GM23338 (cell line): ENCODE results near the gene PLA2R1. TPM values are rescaled to one million over a fixed set of nuclear protein-coding genes. Genes with fewer than 3 reads are reported as not detected.

ENCODE experiments used
- ATAC-seq: fragments of 200-7000 bp; cut with Tn5 transposase; 3 replicates; pipeline ENCODE4 v1.9.1; 2020
- DNase-seq: peaks from one replicate; pipeline ENCODE4 v3.0.0-alpha.2; 2015; ENCODE audit warnings: low spot score
- H2AFZ ChIP-seq: fragments of 200-600 bp; sonication (generic); 2 replicates; pipeline ENCODE4 v1.8.0; 2016; ENCODE audit warnings: antibody characterized with exemption, mild to moderate bottlenecking, moderate library complexity
- H3F3A ChIP-seq: fragments of 200-600 bp; sonication (generic); replicated peaks from 2 replicates; pipeline ENCODE4 v1.8.0; 2017; ENCODE audit warnings: antibody characterized with exemption, mixed run types, low read depth
- H3K27ac ChIP-seq: fragments of 200-600 bp; sonication (generic); 2 replicates; pipeline ENCODE4 v1.6.1; 2016; ENCODE audit warnings: low read depth
- H3K27me3 ChIP-seq: fragments of 200-600 bp; sonication (generic); 2 replicates; pipeline ENCODE4 v1.8.0; 2016; ENCODE audit warnings: mild to moderate bottlenecking, mixed run types, moderate library complexity; ENCODE audit not compliant: insufficient read depth
- H3K36me3 ChIP-seq: fragments of 200-600 bp; sonication (generic); 2 replicates; pipeline ENCODE4 v1.8.0; 2016; ENCODE audit warnings: mild to moderate bottlenecking; ENCODE audit not compliant: insufficient read depth
- H3K4me1 ChIP-seq: fragments of 200-600 bp; sonication (generic); 2 replicates; pipeline ENCODE4 v1.8.0; 2016; ENCODE audit warnings: mild to moderate bottlenecking, moderate library complexity; ENCODE audit not compliant: insufficient read depth
- H3K4me2 ChIP-seq: fragments of 200-600 bp; sonication (generic); 2 replicates; pipeline ENCODE4 v1.7.1; 2017; ENCODE audit warnings: mixed run types
- H3K4me3 ChIP-seq: fragments of 200-600 bp; sonication (generic); 2 replicates; pipeline ENCODE4 v1.6.1; 2016; ENCODE audit warnings: mixed run types
- H3K79me2 ChIP-seq: fragments of 200-600 bp; sonication (generic); replicated peaks from 2 replicates; pipeline ENCODE4 v1.8.0; 2017; ENCODE audit warnings: mild to moderate bottlenecking; ENCODE audit not compliant: insufficient read depth
- H3K9me2 ChIP-seq: fragments of 200-600 bp; sonication (generic); 2 replicates; pipeline ENCODE4 v1.8.0; 2017; ENCODE audit not compliant: insufficient read depth
- H4K20me1 ChIP-seq: fragments of 200-600 bp; sonication (generic); replicated peaks from 2 replicates; pipeline ENCODE4 v1.8.0; 2017; ENCODE audit warnings: mild to moderate bottlenecking; ENCODE audit not compliant: insufficient read depth
- H3K27ac Mint-ChIP-seq: 2 replicates; pipeline ENCODE4 v1.8.0; 2020; ENCODE audit warnings: inconsistent platforms, mild to moderate bottlenecking, moderate library complexity, mixed read lengths
- H3K27me3 Mint-ChIP-seq: 3 replicates; pipeline ENCODE4 v1.8.0; 2022; ENCODE audit warnings: low read depth, mild to moderate bottlenecking, moderate library complexity, mixed read lengths, inconsistent platforms; ENCODE audit not compliant: insufficient read depth, poor library complexity
- H3K36me3 Mint-ChIP-seq: 3 replicates; pipeline ENCODE4 v1.8.0; 2021; ENCODE audit warnings: low read depth, mild to moderate bottlenecking, inconsistent platforms, moderate library complexity, mixed read lengths
- H3K4me1 Mint-ChIP-seq: 3 replicates; pipeline ENCODE4 v1.8.0; 2020; ENCODE audit warnings: mild to moderate bottlenecking, inconsistent platforms, mixed read lengths
- H3K4me3 Mint-ChIP-seq: 3 replicates; pipeline ENCODE4 v1.8.0; 2021; ENCODE audit warnings: moderate library complexity, mild to moderate bottlenecking, inconsistent platforms, mixed read lengths
- H3K9me3 Mint-ChIP-seq: 3 replicates; pipeline ENCODE4 v1.8.0; 2020; ENCODE audit warnings: moderate library complexity, mild to moderate bottlenecking, inconsistent platforms, mixed read lengths
- CREB1 ChIP-seq: fragments of 250-450 bp; sonication (Bioruptor Pico); IDR thresholded peaks from 2 replicates; pipeline ENCODE4 v1.5.0; 2020; ENCODE audit warnings: low read depth, mild to moderate bottlenecking, moderate library complexity
- CTCF ChIP-seq, 2 experiments: fragments of 200-600 bp in 1 of 2; sonication (generic) in 1 of 2; conservative IDR thresholded peaks; 2 replicates each; pipeline versions ENCODE4 v1.5.1 to v1.6.1; 2016 to 2017; ENCODE audit warnings: antibody characterized with exemption in 2 of 2, low read depth in 2 of 2, mild to moderate bottlenecking in 2 of 2, moderate library complexity in 1 of 2
- ETS1 ChIP-seq: IDR thresholded peaks from 2 replicates; pipeline ENCODE4 v1.6.1; 2016; ENCODE audit warnings: antibody characterized with exemption
- EZH2 ChIP-seq: fragments of 200-600 bp; sonication (generic); IDR thresholded peaks from one replicate; pipeline ENCODE4 v1.8.0; 2017; ENCODE audit warnings: antibody characterized with exemption, mild to moderate bottlenecking, low read depth; ENCODE audit not compliant: unreplicated experiment
- EZH2phosphoT487 ChIP-seq: fragments of 200-600 bp; sonication (generic); IDR thresholded peaks from one replicate; pipeline ENCODE4 v1.8.1; 2018; ENCODE audit warnings: antibody characterized with exemption; ENCODE audit not compliant: unreplicated experiment
- JUNB ChIP-seq: IDR thresholded peaks from one replicate; pipeline ENCODE4 v1.6.1; 2016; ENCODE audit warnings: antibody characterized with exemption; ENCODE audit not compliant: unreplicated experiment
- NANOG ChIP-seq: IDR thresholded peaks from 2 replicates; pipeline ENCODE4 v1.6.1; 2016; ENCODE audit warnings: antibody characterized with exemption, borderline replicate concordance
- POLR2AphosphoS5 ChIP-seq: IDR thresholded peaks from 2 replicates; pipeline ENCODE4 v1.6.1; 2016; ENCODE audit warnings: antibody characterized with exemption, low read depth
- REST ChIP-seq: IDR thresholded peaks from one replicate; pipeline ENCODE4 v1.6.1; 2018; ENCODE audit warnings: antibody characterized with exemption; ENCODE audit not compliant: unreplicated experiment
- STAT1 ChIP-seq: IDR thresholded peaks from one replicate; pipeline ENCODE4 v1.6.1; 2016; ENCODE audit warnings: antibody characterized with exemption; ENCODE audit not compliant: unreplicated experiment
- ZNF114 ChIP-seq: fragments of 250-450 bp; sonication (Bioruptor Pico); IDR thresholded peaks from 2 replicates; pipeline ENCODE4 v1.5.0; 2020; ENCODE audit warnings: mild to moderate bottlenecking, moderate library complexity
- ZNF331 ChIP-seq: fragments of 250-450 bp; sonication (Bioruptor Pico); IDR thresholded peaks from 2 replicates; pipeline ENCODE4 v1.5.0; 2020; ENCODE audit warnings: low read depth, mild to moderate bottlenecking, moderate library complexity
- ZNF462 ChIP-seq: fragments of 250-450 bp; sonication (Bioruptor Pico); IDR thresholded peaks from 2 replicates; pipeline ENCODE4 v1.5.0; 2020; ENCODE audit warnings: mild to moderate bottlenecking, moderate library complexity
- polyA plus RNA-seq: library from polyadenylated mRNA; unstranded; fragments of >200 nt; fragmentation: Nextera tagmentation; extraction: Ambion mirVana; gene quantifications from 2 replicates; pipeline ENCODE4 v1.2.1, GENCODE V29; 2016
- total RNA-seq: library from RNA; depleted of rRNA; stranded (reverse); fragments of >200 nt; shearing (Covaris generic); gene quantifications from 2 replicates; pipeline ENCODE4 v1.2.3, GENCODE V29; 2014

Gene PLA2R1
- total and polyA plus RNA-seq, 2 experiments from 2014 or later = 0.57 to 1.2 TPM

GRCh38 chr2:160034396-160034795 lies 28.0 kb downstream of the PLA2R1 start:
- Histone ChIP-seq H3K36me3 (no peaks in the 10 kb centered on the region), H3K27ac (no peak overlapping the region), H4K20me1 (no peaks in the 10 kb centered on the region), H3K27me3 (no peaks in the 10 kb centered on the region), H3K79me2 (no peaks in the 10 kb centered on the region), H3K4me1 (no peaks in the 10 kb centered on the region), H3K4me3 (no peak overlapping the region), H3F3A (no peaks in the 10 kb centered on the region), H2AFZ (no peak overlapping the region), H3K9me2 (no peaks in the 10 kb centered on the region), H3K4me2 (no peak overlapping the region)
- no peak overlapping the region for H3K27ac Mint-ChIP-seq
- H3K27me3 Mint-ChIP-seq = no peaks in the 10 kb centered on the region
- no peak for ATAC-seq
- H3K9me3 Mint-ChIP-seq = no peaks in the 10 kb centered on the region
- TF ChIP-seq STAT1 (no peak), POLR2AphosphoS5 (no peak), CTCF (conservative IDR thresholded peaks at IDR 0.05; ENCODE audit: low read depth in 2 of 2) (no peak), CREB1 (CRISPR knock-in tag) (no peak), ZNF331 (no peak), NANOG (no peak), ETS1 (no peak), ZNF462 (CRISPR knock-in tag) (no peak), ZNF114 (CRISPR knock-in tag) (no peak), EZH2phosphoT487 (no peak), REST (no peak), EZH2 (no peak), JUNB (no peak)
- no peaks in the 10 kb centered on the region for H3K36me3 Mint-ChIP-seq
- no peak for DNase-seq
- H3K4me1 Mint-ChIP-seq = no peaks in the 10 kb centered on the region
- no peak overlapping the region for H3K4me3 Mint-ChIP-seq
